Hippocampal formation (tissue), 2 donors: ENCODE results near the gene KCNMA1.
"Not testable (repeated sequence)": the region's sequence is repeated elsewhere in the genome, so short reads cannot be mapped to it uniquely, and the experiment has no call there.

ENCODE experiments used
- DNase-seq, 2 donors: peaks; one replicate each; lab custom pipeline; 2025; lab: John Stamatoyannopoulos, UW

Gene KCNMA1

DNA sequence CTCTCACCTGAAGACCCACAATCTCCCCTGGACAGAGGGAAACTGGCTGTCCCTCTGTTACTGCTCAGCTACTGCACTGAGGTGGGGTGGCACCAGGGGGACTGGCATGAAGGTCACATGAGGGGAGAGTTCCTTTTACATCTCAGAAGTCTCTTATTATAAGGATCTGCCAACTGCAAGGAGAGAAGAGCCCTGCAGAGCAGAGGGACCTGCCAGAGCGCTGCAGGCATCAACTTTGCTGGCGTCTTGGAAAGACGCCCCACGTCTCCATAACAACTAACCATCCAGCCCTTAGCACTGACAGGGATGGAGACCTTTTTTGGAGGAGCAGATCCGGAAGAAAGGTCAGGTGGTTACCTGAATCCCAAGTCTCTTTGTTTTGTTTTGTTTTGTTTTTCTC lies 218.6 kb downstream of the KCNMA1 start:
- DNase-seq = no peak

DNA sequence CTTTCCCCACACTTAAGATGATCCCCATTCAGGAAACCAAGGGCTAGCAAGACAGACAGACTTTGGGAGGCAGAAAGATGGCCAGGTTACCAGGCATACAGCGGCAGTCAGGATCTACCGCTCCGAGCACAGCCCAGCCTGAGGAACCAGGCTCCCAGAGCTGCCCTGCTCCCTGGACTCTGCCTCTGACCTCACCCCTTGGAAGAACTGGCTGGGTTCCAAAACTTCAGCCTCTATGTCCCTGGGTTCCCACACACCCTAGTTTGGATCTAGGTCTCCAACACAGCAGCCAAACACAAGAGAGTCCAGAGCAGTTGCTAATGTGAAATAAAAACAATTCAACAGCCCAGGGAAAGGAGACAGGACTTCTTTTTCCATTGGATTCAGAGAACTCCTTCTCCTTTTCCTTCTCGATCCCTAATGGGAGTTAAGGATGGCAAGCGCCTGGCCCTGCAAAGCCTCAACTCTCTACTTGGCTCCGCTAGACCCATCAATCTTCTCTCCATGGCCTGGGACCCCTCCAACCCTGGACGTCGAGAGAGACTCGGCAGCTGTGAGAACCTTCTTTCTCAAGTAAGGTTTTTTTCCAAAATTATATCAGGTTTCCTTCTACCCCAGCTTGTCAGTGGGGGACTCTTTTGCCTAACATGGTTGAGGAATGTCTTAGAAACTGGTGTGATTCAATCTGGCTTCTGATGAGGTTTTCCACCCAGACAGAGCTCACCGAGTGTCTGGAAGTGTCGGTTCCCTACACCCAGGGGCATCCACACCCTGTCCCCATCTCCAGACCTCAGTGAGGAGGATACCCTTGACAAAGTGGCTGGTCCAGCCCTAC lies 219.6 kb downstream of the KCNMA1 start:
- DNase-seq = no peak

DNA sequence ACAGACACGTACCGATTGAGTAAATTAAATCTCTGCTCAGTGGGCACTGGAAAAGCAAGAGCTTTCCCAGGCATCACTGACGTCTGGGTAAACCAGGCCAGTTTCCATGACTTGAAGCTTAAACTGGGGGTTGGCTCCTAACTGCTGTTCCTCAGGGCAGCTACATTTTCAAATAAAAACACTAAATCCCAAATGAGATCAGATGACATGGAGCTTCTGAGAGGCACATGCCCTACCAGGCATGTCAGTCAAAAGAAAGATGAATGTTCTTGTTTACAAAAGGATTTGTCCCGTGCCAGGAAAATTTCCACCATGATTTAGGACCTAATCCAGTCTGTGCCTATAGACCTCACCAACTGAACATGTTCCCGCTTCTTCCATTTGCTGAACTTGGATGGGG lies 220.2 kb downstream of the KCNMA1 start:
- DNase-seq = no peak

DNA sequence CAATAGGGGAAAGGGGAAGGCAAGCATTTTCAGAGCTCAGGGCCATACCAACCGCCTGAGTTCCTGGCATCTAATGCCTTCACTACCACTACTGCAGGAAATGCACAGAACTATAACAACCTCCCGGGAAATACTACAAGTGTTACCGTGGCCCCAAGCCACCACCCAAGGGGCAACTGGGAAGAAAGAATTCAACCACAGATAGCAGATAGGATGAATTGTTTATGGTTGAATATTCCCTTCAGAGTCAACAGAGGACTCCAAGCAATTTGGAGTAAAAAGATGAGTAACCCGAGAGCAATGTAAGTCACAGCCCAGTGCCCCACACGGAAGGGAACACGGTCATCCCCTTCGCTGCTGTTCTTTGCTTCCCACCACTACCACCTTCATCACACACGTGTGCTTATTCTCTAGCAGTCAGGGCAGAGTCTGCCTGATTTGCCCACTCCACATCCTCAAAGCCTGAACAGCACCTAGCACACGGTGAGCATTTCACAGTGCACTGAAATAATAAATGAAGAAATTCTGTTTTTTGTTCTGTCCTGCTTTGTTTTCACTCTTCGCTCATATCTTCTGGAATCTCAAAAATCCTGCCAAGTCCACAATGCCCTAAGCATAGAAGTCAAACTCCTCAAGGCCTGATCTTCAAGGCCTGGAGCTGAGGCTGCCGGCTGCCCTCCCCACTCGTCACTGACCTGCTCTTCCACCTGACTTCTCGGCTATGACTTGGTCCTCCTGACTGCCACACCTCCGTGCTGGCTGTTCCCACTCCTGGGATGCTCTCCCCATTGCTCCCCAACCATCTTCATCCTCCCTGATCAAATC lies 221.1 kb downstream of the KCNMA1 start:
- no peak for DNase-seq

DNA sequence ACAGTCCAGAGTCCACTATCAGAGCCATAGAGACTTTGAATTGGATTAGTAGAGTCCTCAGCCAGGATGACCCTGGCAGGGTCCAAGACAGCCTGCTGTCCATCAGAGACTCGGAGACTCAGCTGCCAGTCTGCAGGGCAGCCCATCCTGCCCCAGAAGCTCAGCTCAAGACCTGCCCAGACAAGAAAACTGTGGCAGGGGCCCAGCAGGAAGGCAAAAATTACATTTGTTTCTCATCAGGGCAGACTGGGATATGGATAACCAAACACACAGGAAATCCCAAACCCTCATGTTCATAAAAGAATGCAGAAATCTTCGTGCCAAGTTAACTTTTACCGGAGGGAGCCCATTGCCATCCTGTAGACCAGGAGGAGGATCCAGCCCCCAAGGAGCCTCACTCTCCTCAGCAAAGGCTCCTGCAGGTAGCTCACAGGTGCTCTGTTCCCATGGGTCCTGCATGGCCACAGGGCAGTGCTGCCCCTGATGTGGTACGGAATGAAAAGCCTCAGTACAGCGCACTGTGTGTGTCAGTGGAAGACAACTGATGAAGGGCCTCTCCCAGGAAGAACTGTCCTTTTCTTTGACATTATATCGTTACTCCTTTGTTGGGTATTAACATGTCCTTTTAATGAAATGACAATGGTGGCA lies 222.2 kb downstream of the KCNMA1 start:
- no peak for DNase-seq

DNA sequence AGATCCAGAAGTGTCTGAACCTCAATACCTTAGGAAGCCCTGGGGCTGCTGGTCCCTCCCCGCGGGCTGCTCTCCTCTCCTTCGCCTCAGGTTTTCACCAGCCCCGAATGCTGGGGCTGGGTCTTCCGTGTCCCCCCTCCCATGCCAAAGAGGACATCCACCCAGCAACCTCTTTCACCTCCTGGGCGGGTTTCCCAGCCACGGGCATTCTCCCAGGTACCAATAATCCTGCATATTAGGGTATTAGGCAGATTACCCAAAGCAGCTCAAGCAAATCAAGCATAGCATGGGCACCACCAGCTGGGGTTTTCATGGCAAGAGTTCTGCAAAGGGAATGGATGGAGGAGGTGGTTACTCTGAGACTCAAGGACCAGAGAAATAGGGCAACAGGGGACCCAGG lies 224.4 kb downstream of the KCNMA1 start:
- DNase-seq = no peak

DNA sequence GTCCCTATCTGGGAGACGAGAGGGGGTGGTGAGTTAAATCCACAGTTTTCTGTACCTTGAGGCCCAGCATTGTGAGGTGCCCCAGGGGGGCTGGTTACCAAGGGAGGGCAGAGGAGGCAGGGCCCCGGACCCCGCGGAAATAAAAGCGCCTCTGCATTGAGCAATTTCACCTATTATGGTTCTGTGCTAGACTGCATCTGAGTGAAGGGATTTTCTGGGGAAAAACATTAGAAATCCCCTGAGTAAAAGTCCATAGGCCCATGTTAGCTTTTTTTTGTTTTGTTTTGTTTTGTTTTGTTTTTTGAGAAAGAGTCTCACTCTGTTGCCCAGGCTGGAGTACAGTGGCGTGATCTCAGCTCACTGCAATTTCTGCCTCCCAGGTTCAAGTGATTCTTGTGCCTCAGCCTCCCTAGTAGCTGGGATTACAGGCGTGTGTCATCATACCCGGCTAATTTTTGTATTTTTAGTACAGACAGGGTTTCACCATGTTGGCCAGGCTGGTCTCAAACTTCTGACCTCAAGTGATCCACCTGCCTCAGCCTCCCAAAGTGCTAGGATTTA lies 225.0 kb downstream of the KCNMA1 start:
- DNase-seq = not testable (repeated sequence)

DNA sequence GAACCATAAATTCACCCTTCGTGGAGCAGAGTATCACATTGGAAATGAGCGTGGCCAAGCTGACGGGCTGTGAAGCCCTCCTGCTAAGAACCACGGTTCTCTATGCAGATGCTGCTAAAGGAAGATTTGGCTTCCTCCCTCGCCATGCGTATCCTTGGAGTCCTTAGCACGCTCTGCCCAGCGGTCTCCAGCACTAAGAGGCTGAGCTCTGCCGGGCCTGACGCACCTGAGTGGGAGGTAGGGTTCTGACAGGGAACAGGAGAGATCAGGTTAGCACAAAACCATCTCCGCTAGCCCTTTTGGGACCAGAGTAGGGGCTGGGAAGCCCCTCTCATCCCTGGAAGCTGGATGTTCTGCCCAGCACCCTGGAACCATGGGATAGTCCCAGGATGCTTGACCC lies 225.8 kb downstream of the KCNMA1 start:
- no peak for DNase-seq

DNA sequence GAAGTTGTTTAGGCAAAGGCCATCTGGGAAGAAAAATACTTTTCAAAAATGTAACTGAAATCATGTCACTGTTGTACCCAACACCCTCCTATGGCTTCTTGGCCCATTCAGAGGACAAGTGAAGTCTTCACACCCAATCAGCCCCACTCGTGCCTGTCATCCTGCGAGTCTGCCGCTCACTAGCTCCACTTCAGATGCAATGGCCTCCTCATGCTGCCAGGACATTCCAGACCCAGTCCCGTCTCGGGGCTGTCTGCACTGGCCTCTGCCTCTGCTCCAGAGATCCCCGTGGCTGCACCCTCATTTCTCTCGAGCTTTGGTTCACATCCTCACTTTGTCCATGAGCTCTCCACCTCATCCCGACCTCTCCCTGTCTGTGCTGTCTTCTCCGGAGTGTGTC lies 227.1 kb downstream of the KCNMA1 start:
- DNase-seq = no peak

DNA sequence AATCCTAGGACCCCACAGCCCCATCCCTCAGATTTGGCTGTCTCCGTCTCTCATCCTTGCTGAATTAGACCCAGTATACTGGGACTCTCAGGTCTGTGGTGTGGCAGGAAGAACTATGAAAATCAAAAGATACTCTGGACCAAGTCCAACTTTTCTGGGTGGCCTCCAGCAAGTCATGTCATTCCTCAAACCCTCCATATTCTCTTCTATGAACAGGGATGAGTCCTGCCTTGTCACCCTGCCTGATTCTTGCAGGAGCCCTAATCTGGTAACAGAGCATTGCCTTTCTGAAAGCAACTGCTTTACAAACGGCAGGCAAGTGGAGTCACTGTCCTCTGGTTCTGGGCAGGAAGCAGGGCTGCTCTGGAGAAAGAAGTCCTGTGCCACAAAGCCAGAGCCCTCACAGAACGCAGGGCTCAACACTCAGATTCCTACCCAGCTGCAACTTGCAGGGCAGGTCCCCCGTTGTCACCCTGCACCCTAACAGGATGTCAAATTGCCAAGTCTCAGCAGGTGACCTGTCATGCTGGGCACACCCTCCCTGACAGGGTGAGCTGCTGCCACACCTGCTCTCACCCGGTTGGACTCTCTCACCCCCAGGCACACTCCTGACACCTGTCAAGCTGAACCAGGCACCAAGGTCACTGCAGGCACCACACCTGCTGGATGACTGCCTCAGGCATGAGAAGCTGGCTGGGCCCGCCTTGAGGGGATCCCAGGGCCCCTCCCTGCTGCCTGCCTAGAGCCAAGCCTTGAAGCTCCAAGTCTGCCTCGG lies 227.7 kb downstream of the KCNMA1 start:
- no peak for DNase-seq

DNA sequence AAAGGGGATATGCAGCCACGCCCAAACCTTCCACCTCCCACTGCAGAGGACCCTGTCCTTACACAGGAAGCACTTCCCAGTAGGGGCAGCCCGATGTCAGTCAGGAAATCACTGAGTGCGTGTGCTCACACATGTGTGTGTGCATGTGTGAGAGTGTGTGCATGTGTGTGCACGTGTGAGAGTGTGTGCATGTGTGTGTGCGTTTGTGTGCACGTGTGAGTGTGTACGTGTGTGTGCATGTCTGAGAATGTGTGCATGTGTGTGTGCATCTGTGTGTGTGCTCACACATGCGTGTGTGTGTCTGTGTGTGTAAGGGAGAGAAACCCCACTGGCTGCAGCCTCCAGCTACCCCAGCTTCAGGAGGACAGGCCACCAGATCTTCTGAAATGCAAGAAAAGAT lies 229.3 kb downstream of the KCNMA1 start:
- no peak for DNase-seq

DNA sequence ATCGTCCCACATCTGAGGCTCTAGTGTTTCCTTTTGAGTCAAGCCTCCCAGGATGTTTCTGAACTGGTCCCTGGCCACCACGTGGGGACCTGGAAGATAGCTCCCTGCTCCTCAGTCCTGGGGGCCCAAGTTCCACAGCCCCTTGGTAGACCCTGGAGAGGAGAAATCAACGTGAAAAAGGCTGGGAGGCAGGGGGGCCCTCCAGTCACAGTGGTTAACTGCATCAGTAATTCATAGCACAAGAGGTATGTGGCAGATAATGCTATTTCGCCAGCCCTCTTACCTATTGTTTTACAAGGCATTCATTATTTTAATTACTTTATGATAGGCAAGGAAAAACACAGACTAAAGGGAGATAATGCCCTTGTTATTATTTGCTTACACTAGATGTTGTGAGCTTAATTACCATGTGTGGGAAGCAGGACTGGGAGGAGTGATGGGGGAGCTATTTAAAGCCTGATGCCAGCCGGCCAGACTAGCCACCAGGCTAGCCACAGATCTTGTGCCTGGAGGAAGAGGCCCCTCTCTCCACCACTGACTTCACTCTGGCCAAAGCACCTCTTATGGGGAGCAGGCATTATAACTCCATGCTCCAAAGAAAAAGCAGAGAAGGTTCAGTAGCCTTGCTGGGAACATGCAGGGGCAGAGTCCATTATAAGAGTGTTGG lies 230.7 kb downstream of the KCNMA1 start:
- DNase-seq = no peak

DNA sequence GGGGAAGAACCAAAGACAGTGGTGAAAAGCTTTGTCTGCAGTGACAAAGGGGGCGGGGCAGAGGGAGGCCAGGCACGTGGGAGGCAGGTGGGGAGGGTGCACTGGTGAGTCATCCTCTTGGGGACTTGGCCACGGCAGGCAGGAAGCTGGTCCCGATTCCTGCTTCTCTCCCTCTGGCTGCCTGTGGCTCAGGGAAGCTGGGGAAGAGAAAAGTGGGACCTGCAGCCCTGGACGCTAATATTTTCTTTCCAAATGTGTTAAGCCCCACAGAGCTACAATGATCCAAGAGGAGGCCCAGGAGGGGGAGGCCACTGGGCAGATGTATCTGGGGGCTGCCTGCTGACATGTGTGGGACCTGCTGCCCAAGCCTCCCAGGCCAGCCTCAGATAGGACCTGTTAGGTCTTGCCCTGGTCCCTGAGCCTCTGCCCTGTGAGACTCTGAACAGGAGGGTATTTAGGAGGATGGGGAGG lies 231.8 kb downstream of the KCNMA1 start:
- DNase-seq = no peak

DNA sequence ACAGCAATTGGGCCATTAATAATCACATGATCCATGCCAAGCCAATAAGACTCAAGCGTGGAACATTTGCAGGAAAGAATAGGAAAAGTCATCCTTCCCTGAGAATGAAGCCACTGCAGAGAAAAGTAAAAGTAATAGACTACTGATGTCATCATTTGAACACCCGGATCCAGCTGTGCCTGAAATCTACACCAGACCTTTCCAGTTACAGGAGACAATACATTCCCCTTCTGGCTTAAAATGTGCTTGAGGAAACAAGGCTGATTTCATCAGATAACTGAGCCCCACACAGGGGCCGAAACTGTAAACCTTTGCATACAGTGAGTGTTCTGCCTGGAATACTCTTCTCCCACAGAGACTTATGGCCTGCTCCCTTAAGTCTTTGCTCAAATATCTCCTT lies 232.8 kb downstream of the KCNMA1 start:
- no peak for DNase-seq

DNA sequence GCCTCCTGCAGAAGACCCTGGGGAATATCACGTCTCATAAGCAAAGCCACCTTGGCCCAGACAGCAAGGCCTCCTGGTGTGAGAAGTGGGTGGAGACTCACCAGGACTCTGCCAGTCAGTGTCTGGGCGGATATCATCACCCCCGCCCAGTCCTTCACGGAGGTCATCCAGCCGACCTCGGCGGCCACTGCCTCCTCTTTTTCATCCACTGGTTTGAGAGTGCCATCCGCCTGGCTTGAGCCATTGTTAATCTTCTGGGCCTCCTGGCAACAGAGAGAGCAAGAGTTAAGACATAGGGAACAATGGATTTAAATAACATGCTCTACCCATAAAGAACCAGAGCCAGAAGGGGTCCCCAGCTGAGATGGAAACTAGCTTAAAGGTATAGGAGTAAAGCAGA lies 233.8 kb downstream of the KCNMA1 start:
- no peak for DNase-seq

DNA sequence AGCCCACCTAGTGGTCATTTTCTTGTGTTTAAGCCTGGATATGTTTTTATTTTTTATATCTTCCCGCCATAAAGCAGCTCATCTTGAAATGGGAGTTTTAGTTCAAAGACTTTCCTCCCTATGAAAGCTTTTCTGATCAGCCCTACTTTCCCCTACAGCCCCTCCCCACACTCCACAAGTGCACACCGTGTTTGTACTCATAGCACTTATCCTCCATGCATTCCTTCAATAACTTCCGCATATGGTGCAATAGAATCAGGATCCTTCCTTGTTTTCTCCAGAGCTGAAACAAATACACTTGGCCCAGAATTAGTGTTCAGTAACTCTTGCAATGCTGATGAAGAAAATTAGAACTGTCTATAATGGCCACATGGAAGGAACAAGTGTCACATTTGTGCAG lies 235.9 kb downstream of the KCNMA1 start:
- no peak for DNase-seq

DNA sequence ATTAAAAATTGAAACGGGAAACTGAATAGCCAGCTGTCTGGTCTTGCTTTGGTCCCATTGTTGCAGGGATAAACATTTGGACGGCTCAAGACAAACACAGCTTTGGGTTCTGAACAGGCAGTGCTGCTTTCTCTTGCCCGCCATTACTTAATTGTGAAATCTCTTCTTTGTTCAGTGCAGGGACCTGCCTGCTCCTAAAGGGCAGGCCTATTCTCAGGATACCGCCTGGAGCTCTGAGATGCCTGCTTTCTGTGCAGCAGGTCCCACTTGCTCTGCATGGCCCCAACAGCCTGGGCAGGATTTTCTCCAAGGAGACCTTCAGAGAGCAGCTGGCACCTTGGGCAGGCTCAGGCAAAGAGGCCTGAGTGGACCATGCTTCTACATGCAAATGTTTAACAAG lies 237.6 kb downstream of the KCNMA1 start:
- no peak for DNase-seq

DNA sequence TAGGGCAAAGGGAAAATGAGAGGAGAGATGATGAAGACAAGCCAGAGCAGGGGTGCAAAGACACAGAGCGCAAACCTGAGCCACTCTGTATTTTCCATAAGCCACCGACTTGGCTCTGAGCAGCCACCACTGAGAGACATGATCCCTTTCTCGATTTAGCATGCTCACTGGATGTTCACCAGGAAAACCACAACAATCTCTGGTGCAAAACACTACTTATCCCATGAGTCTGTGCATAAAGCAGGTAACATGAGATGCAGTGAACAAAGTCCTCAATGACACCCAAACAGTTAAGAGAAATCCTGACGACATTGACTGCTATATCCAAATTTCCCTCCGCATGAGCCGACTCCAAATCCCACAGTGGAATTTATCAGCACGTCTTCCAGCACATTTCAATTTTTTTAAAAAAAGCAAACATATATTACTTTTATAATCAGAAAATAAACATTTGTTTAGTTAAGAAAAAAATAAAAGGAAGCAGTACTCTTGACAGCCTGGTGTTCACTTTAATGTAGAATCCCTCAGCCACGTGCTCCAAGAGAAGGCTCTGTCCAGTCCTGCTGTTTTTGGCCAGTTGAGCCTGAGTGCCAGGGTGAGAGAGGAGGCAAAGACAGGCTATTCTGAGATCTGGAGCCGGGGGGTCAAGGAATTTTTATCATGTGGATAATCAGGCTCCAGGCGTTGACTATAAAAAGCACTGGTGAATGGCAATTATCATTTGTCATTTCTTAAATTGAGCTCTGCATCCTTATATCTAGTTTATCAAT lies 238.4 kb downstream of the KCNMA1 start:
- DNase-seq = no peak

DNA sequence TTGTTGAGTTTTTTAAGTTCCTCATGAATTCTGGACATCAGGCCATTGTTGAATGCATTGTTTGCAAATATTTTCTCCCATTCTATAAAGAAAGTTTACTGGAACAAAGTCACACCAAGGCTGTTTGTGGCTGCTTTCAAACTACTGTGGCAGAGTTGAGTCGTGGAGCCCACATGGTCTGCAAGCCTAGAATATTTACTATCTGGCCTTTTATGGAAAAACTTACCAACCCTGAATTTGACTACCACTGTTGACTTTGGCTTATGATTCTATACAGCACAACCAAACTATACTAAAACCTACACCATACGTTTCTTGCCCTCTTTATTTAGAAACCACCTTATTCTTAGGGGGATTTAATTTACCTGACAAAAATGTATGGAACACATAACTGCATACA lies 239.1 kb downstream of the KCNMA1 start:
- DNase-seq = no peak

DNA sequence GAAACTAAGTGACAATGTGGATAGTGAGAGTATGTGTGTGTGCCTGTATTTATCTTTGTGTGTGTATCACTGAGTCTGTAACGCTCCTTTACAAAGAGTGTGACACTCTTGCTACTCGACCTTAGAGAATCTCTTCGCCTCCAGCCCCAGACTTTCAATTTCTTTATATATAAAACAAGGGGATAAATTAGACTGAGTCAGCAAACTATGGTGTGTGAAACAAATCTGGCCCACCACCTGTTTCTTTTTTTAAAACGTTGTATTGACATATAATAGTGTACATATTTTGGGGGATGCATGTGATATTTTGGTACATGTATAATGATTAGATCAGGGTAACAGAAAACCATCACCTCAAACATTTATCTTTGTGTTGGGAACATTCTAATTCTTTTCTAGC lies 240.5 kb downstream of the KCNMA1 start:
- DNase-seq = no peak
